ENCODE measurements around the gene DCC.

- TF ChIP-seq EZH2 (IDR thresholded peaks at IDR 0.05) (no peak), POLR2AphosphoS5 (IDR thresholded peaks at IDR 0.05; ENCODE audit: borderline replicate concordance, low read depth, low read length) (no peak), FOXP2 (optimal IDR thresholded peaks at IDR 0.05; ENCODE audit: control extremely low read depth, extremely low read length, insufficient read depth) (no peak)
Observed at GRCh38 chr18:52691841-52692240, 351.8 kb downstream of the DCC start.

All from SK-N-MC (cell line).